Measurements from ENCODE around the gene TMEM163. TPM values are rescaled to one million over a fixed set of nuclear protein-coding genes. Genes with fewer than 3 reads are reported as not detected.
"Not testable (repeated sequence)": the region's sequence is repeated elsewhere in the genome, so short reads cannot be mapped to it uniquely, and the experiment has no call there.

The TMEM163 gene
- total RNA-seq, 2 donors from 2014 or later: 0.16 TPM; not detected in 1

GRCh38 chr2:134728163-134728562 lies 9.4 kb upstream of the TMEM163 start:
- no peaks in the 10 kb centered on the region for H3K36me3 Mint-ChIP-seq
- ATAC-seq: no peak
- no peak overlapping the region for H3K27ac Mint-ChIP-seq
- peaks cover 0 to 3% of the 10 kb centered on the region in 2 donors for H3K9me3 Mint-ChIP-seq
- DNase-seq (ENCODE audit: low spot score in 2 of 2): no peak

GRCh38 chr2:134727385-134727784 lies 8.6 kb upstream of the TMEM163 start:
- DNase-seq (ENCODE audit: low spot score in 2 of 2): no peak
- H3K9me3 Mint-ChIP-seq: peaks cover 0 to 3% of the 10 kb centered on the region in 2 donors
- H3K27ac Mint-ChIP-seq: no peak overlapping the region
- H3K36me3 Mint-ChIP-seq: no peaks in the 10 kb centered on the region
- no peak for ATAC-seq

- DNase-seq (ENCODE audit: low spot score in 2 of 2): no peak
- H3K9me3 Mint-ChIP-seq: no peaks in the 10 kb centered on the region
Observed at GRCh38 chr2:134726645-134727044, 7.8 kb upstream of the TMEM163 start.

GRCh38 chr2:134725876-134726275 lies 7.1 kb upstream of the TMEM163 start:
- Mint-ChIP-seq H3K27ac (no peak overlapping the region), H3K36me3 (no peaks in the 10 kb centered on the region), H3K9me3 (no peaks in the 10 kb centered on the region)
- ATAC-seq: no peak
- DNase-seq (ENCODE audit: low spot score in 2 of 2): no peak

More at GRCh38 chr2:134726645-134727044, 7.8 kb upstream of the TMEM163 start:
- ATAC-seq: no peak
- Mint-ChIP-seq H3K27ac (no peak overlapping the region), H3K36me3 (no peaks in the 10 kb centered on the region)

- H3K9me3 Mint-ChIP-seq: no peaks in the 10 kb centered on the region
- H3K27ac Mint-ChIP-seq: no peak overlapping the region
- ATAC-seq (no peak), DNase-seq (ENCODE audit: low spot score in 2 of 2) (no peak)
- H3K36me3 Mint-ChIP-seq: peaks cover 0 to 13% of the 10 kb centered on the region in 2 donors
Observed at GRCh38 chr2:134724341-134724740, 5.5 kb upstream of the TMEM163 start.

GRCh38 chr2:134723742-134724141 lies 4.9 kb upstream of the TMEM163 start:
- H3K27ac Mint-ChIP-seq; ATAC-seq; DNase-seq (ENCODE audit: low spot score in 2 of 2); H3K9me3 Mint-ChIP-seq: not testable (repeated sequence)
- peaks cover 0 to 13% of the 10 kb centered on the region in 2 donors for H3K36me3 Mint-ChIP-seq

GRCh38 chr2:134722728-134723127 lies 3.9 kb upstream of the TMEM163 start:
- peaks cover 0 to 13% of the 10 kb centered on the region in 2 donors for H3K36me3 Mint-ChIP-seq
- no peaks in the 10 kb centered on the region for H3K9me3 Mint-ChIP-seq
- no peak for DNase-seq (ENCODE audit: low spot score in 2 of 2)
- no peak for ATAC-seq
- H3K27ac Mint-ChIP-seq: no peak overlapping the region

- Mint-ChIP-seq H3K9me3 (no peaks in the 10 kb centered on the region), H3K36me3 (peaks cover 0 to 24% of the 10 kb centered on the region in 2 donors), H3K27ac (no peak overlapping the region)
- DNase-seq (ENCODE audit: low spot score in 2 of 2) (no peak), ATAC-seq (no peak)
Observed at GRCh38 chr2:134721596-134721995, 2.8 kb upstream of the TMEM163 start.

GRCh38 chr2:134718023-134718816 lies 580 bp downstream of the TMEM163 start:
- peak; percentile 5 to 15 for ATAC-seq
- DNase-seq (ENCODE audit: low spot score in 2 of 2): no peak
- Mint-ChIP-seq H3K9me3 (no peaks in the 10 kb centered on the region), H3K27ac (no peak overlapping the region), H3K36me3 (peaks cover 0 to 27% of the 10 kb centered on the region in 2 donors)

GRCh38 chr2:134717286-134718022 lies 1.3 kb downstream of the TMEM163 start:
- no peak for DNase-seq (ENCODE audit: low spot score in 2 of 2)
- no peak overlapping the region for H3K27ac Mint-ChIP-seq
- H3K36me3 Mint-ChIP-seq: peaks cover 0 to 27% of the 10 kb centered on the region in 2 donors
- ATAC-seq: no peak
- no peaks in the 10 kb centered on the region for H3K9me3 Mint-ChIP-seq

GRCh38 chr2:134716721-134717243 lies 2.0 kb downstream of the TMEM163 start:
- H3K27ac Mint-ChIP-seq: no peak overlapping the region
- no peaks in the 10 kb centered on the region for H3K9me3 Mint-ChIP-seq
- ATAC-seq (no peak), DNase-seq (ENCODE audit: low spot score in 2 of 2) (no peak)
- peaks cover 0 to 27% of the 10 kb centered on the region in 2 donors for H3K36me3 Mint-ChIP-seq

GRCh38 chr2:134715932-134716643 lies 2.7 kb downstream of the TMEM163 start:
- ATAC-seq (no peak), DNase-seq (ENCODE audit: low spot score in 2 of 2) (no peak)
- Mint-ChIP-seq H3K36me3 (peaks cover 0 to 27% of the 10 kb centered on the region in 2 donors), H3K27ac (no peak overlapping the region), H3K9me3 (no peaks in the 10 kb centered on the region)

GRCh38 chr2:134714228-134714627 lies 4.6 kb downstream of the TMEM163 start:
- peak; percentile 72 to 86 for ATAC-seq
- no peaks in the 10 kb centered on the region for H3K9me3 Mint-ChIP-seq
- no peak for DNase-seq (ENCODE audit: low spot score in 2 of 2)
- no peak overlapping the region for H3K27ac Mint-ChIP-seq
- H3K36me3 Mint-ChIP-seq: peaks cover 0 to 14% of the 10 kb centered on the region in 2 donors

GRCh38 chr2:134713606-134714005 lies 5.2 kb downstream of the TMEM163 start:
- Mint-ChIP-seq H3K27ac (no peak overlapping the region), H3K9me3 (no peaks in the 10 kb centered on the region), H3K36me3 (peaks cover 0 to 14% of the 10 kb centered on the region in 2 donors)
- DNase-seq (ENCODE audit: low spot score in 2 of 2) (no peak), ATAC-seq (no peak)

GRCh38 chr2:134713176-134713575 lies 5.6 kb downstream of the TMEM163 start:
- Mint-ChIP-seq H3K27ac (no peak overlapping the region), H3K36me3 (peaks cover 0 to 14% of the 10 kb centered on the region in 2 donors), H3K9me3 (no peaks in the 10 kb centered on the region)
- DNase-seq (ENCODE audit: low spot score in 2 of 2) (no peak), ATAC-seq (no peak)

- Mint-ChIP-seq H3K27ac (no peak overlapping the region), H3K36me3 (peaks cover 0 to 14% of the 10 kb centered on the region in 2 donors), H3K9me3 (no peaks in the 10 kb centered on the region)
- no peak for ATAC-seq
- no peak for DNase-seq (ENCODE audit: low spot score in 2 of 2)
Observed at GRCh38 chr2:134712736-134713135, 6.1 kb downstream of the TMEM163 start.

- Mint-ChIP-seq H3K36me3 (peaks cover 2 to 9% of the 10 kb centered on the region in 2 donors), H3K9me3 (no peaks in the 10 kb centered on the region), H3K27ac (no peak overlapping the region)
- no peak for ATAC-seq
- no peak for DNase-seq (ENCODE audit: low spot score in 2 of 2)
Observed at GRCh38 chr2:134712299-134712698, 6.5 kb downstream of the TMEM163 start.
